SW 1271 (cell line): ENCODE measurements around the gene TAPT1.
A peak's percentile ranks its signal among the peaks of the same experiment; 100 is the strongest.
"Not testable (repeated sequence)": the region's sequence is repeated elsewhere in the genome, so short reads cannot be mapped to it uniquely, and the experiment has no call there.

Source experiments
- DNase-seq, 2 experiments: peaks; one replicate each; lab custom pipeline; 2025; lab: John Stamatoyannopoulos, UW

TAPT1 gene, protein sequence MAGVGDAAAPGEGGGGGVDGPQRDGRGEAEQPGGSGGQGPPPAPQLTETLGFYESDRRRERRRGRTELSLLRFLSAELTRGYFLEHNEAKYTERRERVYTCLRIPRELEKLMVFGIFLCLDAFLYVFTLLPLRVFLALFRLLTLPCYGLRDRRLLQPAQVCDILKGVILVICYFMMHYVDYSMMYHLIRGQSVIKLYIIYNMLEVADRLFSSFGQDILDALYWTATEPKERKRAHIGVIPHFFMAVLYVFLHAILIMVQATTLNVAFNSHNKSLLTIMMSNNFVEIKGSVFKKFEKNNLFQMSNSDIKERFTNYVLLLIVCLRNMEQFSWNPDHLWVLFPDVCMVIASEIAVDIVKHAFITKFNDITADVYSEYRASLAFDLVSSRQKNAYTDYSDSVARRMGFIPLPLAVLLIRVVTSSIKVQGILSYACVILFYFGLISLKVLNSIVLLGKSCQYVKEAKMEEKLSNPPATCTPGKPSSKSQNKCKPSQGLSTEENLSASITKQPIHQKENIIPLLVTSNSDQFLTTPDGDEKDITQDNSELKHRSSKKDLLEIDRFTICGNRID

GRCh38 chr4:16225863-16226815 lies at the start of gene TAPT1:
TAPT1 (minus strand) TSS chr4:16226471; CDS start chr4:16226457, 14 bp downstream.
- peak; percentile 26 to 66 for DNase-seq

DNA sequence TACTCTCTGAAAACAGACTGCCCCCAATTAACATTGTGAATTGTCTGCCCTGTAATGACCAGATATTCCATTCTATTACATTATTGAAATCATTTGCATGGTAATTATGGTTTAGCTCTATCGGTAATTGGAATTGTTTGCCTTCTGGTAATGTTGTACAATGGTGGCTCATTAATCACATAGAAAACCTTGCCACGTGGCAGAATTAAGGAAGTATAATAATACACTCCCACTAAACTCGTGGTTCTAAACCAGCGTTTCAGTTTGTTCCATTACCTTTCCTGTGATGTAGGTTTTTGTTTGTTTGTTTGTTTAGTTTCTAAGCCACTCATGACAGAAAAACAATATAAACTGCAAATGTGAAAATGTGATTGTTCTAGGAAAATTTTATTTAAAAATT lies 45.1 kb upstream of the TAPT1 start:
- DNase-seq = no peak

DNA sequence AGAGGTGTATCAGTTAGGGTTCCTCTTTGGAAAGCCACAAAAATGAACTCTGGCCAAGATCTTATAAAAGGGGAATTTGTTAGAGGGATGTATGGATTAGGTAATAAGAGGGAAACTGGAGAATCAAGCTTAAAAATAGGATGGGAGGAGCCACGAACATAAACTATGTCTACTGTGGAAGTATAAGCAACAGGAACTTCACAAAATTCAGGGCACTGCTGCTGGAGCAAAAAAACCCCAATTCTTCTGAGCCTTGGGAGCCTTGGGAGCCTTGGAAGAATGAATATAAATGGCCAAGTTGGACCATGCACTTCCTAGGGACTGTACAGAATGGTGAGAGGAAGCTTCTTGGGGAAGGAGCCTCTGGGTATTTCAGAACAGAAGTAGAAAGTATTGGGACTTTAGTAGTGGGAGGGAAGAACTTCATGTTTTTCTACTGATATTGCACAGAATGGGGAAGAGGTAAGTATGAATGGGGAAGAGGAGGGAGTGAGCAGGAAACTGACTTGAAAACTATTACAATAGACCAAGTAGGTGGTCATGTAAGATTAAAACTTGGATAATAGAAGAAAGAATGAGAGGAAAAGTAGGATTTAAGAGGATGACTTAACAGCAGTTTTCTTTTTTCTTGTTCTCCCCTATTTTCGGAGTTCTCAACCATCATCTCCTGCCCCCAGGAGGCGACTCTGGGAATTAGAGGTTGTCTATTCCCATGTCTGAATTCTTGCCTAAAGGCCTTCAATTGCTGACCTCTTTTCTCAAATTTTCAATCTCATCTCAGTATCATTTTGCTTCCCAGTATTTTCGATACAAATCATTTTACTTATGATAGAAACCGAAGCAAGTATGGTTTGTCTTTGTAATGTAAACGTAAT lies 44.4 kb upstream of the TAPT1 start:
- no peak for DNase-seq

GRCh38 chr4:16269742-16270453 lies 43.6 kb upstream of the TAPT1 start:
- not testable (repeated sequence) for DNase-seq

DNA sequence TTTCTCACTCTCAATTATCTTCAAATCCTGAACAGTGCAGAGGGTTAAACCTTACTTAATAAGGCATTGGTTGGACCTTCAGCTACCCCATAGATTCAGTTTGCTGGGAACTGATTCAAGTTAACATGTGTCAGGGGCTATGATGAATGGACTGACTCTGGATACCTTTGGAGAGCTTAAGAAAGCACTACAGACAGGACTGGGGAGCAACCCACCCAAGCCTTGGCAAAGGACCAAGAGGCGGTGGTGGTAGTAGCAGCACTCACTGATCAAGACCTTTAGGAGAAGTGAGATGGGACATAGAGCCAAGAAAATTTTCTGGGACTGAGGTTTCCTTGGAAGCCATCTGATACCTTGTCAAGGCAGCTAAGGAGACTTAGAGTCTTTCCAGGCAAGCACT lies 43.0 kb upstream of the TAPT1 start:
- no peak for DNase-seq

DNA sequence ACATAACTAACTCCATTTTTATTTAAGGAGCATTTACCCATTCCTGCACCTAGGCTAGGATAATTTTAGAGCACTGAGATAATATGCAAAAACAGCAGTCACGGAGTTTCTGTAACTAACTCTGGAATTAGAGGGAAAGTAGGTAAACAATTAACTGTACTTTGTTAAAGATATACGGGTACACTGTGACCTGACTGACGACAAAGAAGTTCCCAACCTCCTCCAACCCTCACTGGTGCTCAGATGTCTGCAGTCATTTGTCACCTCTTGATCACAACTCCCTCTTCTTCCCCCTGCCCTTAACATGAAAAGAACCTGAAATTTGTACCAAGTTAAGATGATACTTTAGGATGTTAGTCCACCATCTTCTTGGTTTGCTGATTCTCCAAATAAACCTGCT lies 42.0 kb upstream of the TAPT1 start:
- DNase-seq = no peak

DNA sequence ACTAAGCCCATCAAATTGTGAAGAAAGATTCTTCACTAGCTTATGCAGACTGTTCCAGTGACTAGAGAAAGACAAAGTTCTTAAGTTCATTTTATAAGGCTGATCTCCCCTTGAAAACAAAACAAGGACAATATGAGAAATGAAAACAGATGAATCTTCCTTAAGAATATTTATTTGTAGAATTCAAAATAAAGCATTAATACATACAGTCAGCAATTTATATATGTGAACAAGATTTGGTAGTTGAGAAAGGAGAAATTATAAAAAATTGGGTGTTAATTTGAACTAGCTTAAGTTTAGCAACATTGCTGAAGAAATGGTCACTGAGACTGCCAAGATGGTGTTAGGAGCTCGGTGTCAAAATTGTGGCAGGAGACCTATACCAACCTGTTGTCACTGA lies 41.4 kb upstream of the TAPT1 start:
- no peak for DNase-seq

GRCh38 chr4:16265820-16266219 lies 39.5 kb upstream of the TAPT1 start:
- DNase-seq = no peak

DNA sequence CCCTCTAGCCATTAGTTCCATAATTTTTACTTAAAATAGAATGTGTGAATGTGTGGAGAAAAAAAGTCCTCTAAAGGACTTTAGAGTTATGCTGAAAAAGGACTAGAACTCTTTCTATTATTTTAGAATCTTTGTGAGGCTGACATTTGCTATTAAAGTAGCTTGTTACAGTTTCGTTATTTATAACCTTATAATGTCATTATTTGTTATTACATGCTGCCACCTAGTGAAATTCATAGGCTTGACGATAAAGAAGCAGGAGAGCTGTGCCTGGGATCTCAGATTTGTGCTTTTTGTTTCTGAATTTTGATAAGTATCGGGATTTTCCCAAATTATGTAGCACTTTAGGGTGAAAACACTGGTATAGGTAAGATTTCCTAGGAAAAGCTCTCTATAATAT lies 38.5 kb upstream of the TAPT1 start:
- peak in 1 of 2 experiments; percentile 35 for DNase-seq

DNA sequence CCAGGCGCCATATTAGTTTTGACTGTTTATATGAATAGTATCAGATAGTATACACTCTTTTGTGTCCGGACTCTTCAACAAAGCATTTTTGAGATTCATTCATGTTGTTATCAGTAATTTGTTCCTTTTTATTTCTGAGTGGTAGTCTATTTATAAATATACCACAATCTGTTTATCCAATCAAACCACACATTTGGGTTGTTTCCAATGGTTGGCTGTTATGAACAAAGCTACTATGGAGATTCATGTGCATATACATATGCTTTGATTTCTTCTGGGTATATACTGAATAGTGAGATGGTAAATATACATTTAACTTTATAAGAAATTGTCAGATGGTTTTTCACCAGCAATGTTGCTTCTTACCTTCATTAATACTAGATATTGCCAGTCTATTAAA lies 36.8 kb upstream of the TAPT1 start:
- DNase-seq = no peak

- no peak for DNase-seq
Observed at GRCh38 chr4:16262188-16262587, 35.9 kb upstream of the TAPT1 start.

DNA sequence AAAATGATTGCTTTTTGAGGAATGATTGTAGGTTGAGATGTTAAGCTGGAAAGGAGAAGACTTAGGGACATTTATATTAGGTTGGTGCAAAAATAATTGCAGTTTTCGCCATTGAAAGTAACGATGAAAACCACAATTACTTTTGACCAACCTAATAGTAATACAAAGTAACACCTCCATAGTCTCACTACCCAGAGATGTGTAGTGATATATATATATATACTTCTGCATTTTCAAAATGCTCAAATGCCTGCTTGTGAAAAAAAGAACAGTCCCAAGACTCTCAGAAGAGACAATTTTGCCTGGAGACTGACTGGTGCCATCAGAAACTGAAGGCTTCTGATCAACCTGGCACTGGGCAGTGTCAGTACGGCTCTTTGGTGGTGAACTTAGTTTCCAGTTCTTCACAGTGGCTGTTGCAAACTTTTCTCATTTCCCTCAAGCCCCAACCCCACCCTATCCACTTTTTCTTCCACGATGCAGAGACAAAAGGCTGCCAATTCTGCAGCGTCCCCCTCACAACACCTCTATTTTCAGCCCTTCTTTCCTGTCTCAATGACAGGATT lies 35.1 kb upstream of the TAPT1 start:
- DNase-seq = no peak

- DNase-seq = no peak
Observed at GRCh38 chr4:16259889-16260246, 33.6 kb upstream of the TAPT1 start.

DNA sequence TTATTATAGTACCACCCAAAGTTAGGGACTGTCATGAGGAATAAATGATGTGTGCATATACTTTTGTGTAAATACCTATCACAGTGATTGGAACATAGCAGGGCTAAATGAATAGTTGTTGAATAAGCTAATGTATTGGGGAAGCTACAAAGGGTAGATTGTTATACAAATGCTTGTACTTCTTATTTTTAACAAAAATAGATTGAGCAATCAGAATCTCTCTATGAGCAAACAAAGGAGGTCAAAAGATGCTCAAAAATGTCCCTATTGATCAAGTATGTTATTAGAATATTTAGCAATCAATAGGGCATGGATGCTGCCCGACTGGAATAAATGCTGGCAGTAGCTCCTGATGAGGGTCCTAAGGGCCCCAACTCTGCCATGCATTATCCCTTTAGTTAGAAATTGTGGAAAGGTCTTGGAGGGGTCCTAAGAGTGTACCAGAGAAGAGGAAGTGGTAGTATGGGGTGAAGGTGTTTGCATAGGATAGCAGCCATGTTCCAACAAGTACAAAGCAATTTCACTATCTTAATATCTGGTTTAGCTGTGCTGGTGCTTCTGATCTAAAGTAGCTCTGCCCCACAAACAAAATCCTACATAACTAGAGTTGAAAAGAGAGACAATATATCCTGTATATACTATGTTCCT lies 33.1 kb upstream of the TAPT1 start:
- no peak for DNase-seq

DNA sequence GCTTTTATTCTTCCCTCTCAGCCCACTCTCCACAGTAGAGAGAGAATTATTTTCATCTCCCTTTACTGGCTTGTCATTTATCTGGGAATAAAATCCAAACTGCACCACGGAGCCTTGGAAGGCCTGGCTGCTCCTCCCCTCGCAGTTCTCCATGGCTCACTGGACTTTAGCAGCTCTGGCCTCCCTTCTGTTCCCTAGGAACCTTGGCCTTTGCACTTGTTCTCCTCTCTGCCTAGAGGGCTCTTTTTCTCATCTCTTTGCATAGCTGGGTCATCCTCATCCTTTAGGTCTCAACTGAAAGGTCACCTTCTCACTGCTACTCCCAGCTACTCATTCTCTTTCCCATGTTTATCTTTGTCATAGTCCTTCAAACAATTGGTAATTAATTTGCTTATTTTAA lies 31.3 kb upstream of the TAPT1 start:
- DNase-seq = no peak

GRCh38 chr4:16256343-16256742 lies 30.1 kb upstream of the TAPT1 start:
- DNase-seq = no peak

GRCh38 chr4:16255730-16256129 lies 29.5 kb upstream of the TAPT1 start:
- DNase-seq = no peak

- DNase-seq = peak; percentile 9 to 50
Observed at GRCh38 chr4:16253127-16253960, 27.1 kb upstream of the TAPT1 start.

DNA sequence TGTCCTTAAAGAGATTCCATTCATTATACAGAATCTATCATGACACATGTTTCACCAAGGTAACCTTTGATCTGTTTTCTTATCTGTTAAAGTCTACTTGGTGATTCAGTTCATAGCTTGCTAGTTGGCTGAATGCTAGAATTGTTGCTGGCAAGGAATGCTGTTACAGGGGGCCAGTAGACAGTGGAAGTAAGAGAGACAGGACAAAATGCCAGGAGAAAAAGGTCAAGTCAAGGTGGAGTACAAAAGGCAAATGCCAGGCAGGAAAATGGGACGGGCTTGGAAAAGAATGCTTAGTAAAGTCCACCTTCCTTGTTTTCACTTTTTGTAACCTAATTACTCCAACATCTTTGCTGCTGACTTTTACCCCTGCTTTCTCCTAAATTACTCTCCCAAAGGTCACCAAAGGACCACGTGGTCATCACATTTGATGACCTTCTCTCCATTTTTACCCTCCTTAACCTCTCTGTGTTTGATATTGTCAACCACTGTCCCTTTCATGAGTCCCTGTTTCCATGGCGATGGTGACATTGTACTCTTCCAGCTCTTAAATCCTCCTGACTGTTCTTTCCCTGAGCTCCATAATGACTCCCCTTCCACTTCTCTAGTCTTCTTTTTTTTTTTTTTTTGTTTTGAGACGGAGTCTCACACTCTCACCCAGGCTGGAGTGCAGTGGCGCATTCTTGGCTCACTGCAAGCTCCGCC lies 24.5 kb upstream of the TAPT1 start:
- peak; percentile 11 to 33 for DNase-seq
